Ovary (tissue), 9 donors: ENCODE results near the gene TSPAN4. TPM values are rescaled to one million over a fixed set of nuclear protein-coding genes. Genes with fewer than 3 reads are reported as not detected.

ENCODE experiments used
- DNase-seq, 5 donors: peaks; one replicate each; pipeline ENCODE4 v3.0.0-alpha.2; 2019 to 2020
- H3K27ac ChIP-seq, 2 donors: fragments of 200-600 bp; one replicate each; pipeline versions ENCODE4 v1.5.1 to v1.8.0; 2019 to 2022
- H3K27me3 ChIP-seq: fragments of 200-600 bp; one replicate; pipeline ENCODE4 v1.8.0; 2022
- H3K36me3 ChIP-seq: fragments of 200-600 bp; sonication (generic); one replicate; pipeline ENCODE4 v1.5.1; 2019
- H3K4me1 ChIP-seq: one replicate; pipeline ENCODE4 v1.8.1; 2013; ENCODE audit warnings: mild to moderate bottlenecking, moderate library complexity; ENCODE audit not compliant: insufficient read depth
- H3K4me3 ChIP-seq: fragments of 200-600 bp; sonication (generic); one replicate; pipeline ENCODE4 v1.5.1; 2017
- H3K9me3 ChIP-seq, 2 donors: fragments of 200-600 bp in 1 of 2; sonication (generic) in 1 of 2; one replicate each; pipeline versions ENCODE4 v1.5.1 to v1.8.1; 2013 to 2019; ENCODE audit warnings: mild to moderate bottlenecking in 1 of 2, moderate library complexity in 1 of 2
- EP300 ChIP-seq: sonication (generic); formaldehyde crosslinking; IDR thresholded peaks from one replicate; pipeline ENCODE4 v1.6.1; 2017; ENCODE audit warnings: antibody characterized with exemption
- POLR2A ChIP-seq: fragments of 450-650 bp; IDR thresholded peaks from one replicate; pipeline ENCODE4 v1.6.1; 2017; ENCODE audit warnings: antibody characterized with exemption, mild to moderate bottlenecking, moderate library complexity
- WGBS, 3 donors: extraction: QIAGEN DNeasy Blood & Tissue Kit in 1 of 3; methylation state at CpG; one replicate each; pipeline versions ENCODE4 v1.1.5 to v1.1.7; 2013 to 2017; 5-methylcytosine and 5-hydroxymethylcytosine counted together
- intact Hi-C, 4 donors: fragments of 100-400 bp; cut with DNase I; formaldehyde crosslinking; loops; one replicate each; pipeline versions ENCODE4 v1.11.0 to v1.15.1; 2022 to 2023
- polyA plus RNA-seq, 2 donors: library from polyadenylated mRNA; stranded (reverse); fragments of 200-250 nt in 1 of 2; fragments of 350-450 nt in 1 of 2; fragmentation: Illumina TruSeq in 1 of 2; extraction: RNeasy Lipid Tissue Mini Kit (QIAGEN cat#74804) in 1 of 2; gene quantifications; one replicate each; pipeline ENCODE4 v1.2.3, GENCODE V29; 2013 to 2014
- total RNA-seq, 7 donors: library from RNA; depleted of rRNA in 2 of 7; stranded (reverse); fragments of >200 nt in 2 of 7; fragmentation: NEBNext Ultra II Directional in 3 of 7; extraction: Animal tissue kit (Norgen Biotek cat#: 25700) in 3 of 7; gene quantifications; one replicate each; pipeline versions ENCODE4 v1.1.0 to v1.2.4, GENCODE V29; 2016 to 2023
- TF ChIP-seq, protein P1 (sequence below), 3 donors: fragments of 450-650 bp in 2 of 3; fragments of 200-600 bp in 1 of 3; IDR thresholded peaks; one replicate each; pipeline versions ENCODE4 v1.5.1 to v1.8.0; 2016 to 2022; ENCODE audit warnings: antibody characterized with exemption in 3 of 3, mild to moderate bottlenecking in 1 of 3
- donor health status: DM: no; HTN: no; CAD: no; lungs with moderate emphysema.
- donor health status: DM: no; HTN: no; CAD: no.
- donor health status: Bipolar disorder and iron deficiency.
- donor health status: DM: yes; HTN: yes; CAD: no.
- donor health status: DM: no; HTN: no; CAD: no.
- donor health status: DM: yes; HTN: yes; CAD: no.

The TSPAN4 gene
- total and polyA plus RNA-seq, 9 donors, result 6.4 to 124 (median 89.7) TPM

GRCh38 chr11:887589-887988 lies 44.9 kb downstream of the TSPAN4 start:
- intact Hi-C loops, result no loop called here
- Histone ChIP-seq H3K27me3 (no peaks in the 10 kb centered on the region), H3K36me3 (no peaks in the 10 kb centered on the region), H3K27ac (no peak overlapping the region), H3K4me1 (no peaks in the 10 kb centered on the region), H3K4me3 (no peak overlapping the region), H3K9me3 (no peaks in the 10 kb centered on the region)
- TF ChIP-seq POLR2A (no peak), EP300 (no peak)
- TF ChIP-seq, protein P1, sequence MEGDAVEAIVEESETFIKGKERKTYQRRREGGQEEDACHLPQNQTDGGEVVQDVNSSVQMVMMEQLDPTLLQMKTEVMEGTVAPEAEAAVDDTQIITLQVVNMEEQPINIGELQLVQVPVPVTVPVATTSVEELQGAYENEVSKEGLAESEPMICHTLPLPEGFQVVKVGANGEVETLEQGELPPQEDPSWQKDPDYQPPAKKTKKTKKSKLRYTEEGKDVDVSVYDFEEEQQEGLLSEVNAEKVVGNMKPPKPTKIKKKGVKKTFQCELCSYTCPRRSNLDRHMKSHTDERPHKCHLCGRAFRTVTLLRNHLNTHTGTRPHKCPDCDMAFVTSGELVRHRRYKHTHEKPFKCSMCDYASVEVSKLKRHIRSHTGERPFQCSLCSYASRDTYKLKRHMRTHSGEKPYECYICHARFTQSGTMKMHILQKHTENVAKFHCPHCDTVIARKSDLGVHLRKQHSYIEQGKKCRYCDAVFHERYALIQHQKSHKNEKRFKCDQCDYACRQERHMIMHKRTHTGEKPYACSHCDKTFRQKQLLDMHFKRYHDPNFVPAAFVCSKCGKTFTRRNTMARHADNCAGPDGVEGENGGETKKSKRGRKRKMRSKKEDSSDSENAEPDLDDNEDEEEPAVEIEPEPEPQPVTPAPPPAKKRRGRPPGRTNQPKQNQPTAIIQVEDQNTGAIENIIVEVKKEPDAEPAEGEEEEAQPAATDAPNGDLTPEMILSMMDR (IDR thresholded peaks at IDR 0.05), result no peak
- DNase-seq, result no peak
- WGBS, 3 donors, result 75 to 87% (median 76%) methylated on average over 14 of the region's 14 CpGs

DNA sequence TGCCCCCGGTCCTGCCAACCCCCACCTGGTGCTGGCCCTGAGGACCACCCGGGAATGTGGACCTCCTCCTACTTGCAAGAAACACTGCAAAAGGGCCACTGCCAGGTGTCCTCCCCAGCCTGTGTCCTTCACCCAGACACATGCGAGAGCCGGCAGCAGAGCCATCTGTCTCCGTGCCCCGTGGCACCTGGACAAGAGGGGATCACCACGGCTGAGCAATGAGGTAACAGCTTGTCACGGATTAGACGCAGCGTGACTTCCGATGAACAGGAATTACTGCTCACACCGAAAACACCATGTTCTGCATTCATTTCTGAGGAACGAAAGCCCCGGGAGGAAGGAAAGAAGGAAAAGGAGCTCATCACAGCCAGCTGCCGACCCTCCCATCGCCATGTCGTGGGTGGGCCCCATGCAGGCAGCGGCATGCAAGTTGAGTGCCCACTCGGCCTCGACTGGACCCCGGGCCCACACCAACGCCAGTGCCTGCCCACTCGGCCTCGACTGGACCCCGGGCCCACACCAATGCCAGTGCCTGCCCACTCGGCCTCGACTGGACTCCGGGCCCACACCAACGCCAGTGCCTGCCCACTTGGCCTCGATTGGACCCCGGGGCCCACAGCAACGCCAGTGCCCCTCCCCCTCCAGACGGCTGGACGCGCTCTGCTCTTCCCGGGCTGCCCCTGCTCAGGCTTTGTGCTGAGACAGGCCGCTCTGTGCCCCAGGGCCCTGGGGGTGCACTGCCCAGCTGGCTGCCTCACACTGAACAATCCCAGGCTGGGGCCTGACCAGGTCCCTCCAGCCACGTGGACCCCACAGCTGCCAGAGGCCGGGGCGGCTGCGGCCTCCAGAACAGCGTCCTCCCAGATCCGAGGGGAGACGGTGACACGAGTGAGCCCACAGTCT lies 45.9 kb downstream of the TSPAN4 start:
- 84 to 93% (median 88%) methylated on average over 44 to 45 of the region's 45 CpGs for WGBS, 3 donors
- H3K36me3 ChIP-seq, result no peaks in the 10 kb centered on the region
- no peaks in the 10 kb centered on the region for H3K27me3 ChIP-seq

DNA sequence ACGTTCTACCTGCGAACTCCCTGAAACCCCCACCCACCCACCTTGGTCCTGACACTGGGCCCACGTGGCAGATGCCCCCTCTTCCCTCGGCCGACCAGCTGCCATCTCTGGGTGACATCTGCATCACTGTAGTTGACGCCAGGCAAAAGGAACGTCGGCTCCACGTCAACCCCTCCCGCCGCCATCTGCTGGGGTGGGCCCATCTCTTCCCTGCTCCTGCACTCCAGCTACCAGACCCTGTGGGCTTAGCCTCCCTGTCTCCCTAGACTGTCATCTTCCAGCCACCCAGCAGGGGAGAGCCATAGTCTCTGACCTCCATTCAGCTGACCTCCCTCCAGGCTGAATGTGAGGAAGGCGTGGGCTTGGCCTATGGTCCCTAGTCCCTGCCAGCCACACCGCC lies 46.6 kb downstream of the TSPAN4 start:
- intact Hi-C loops, result no loop called here
- no peak for DNase-seq
- no peaks in the 10 kb centered on the region for H3K27me3 ChIP-seq
- no peaks in the 10 kb centered on the region for H3K9me3 ChIP-seq
- H3K4me3 ChIP-seq, result no peak overlapping the region
- H3K36me3 ChIP-seq, result no peaks in the 10 kb centered on the region
- TF ChIP-seq, protein P1 (IDR thresholded peaks at IDR 0.05), result no peak
- no peak overlapping the region for H3K27ac ChIP-seq
- H3K4me1 ChIP-seq, result no peaks in the 10 kb centered on the region
- WGBS, 3 donors, result 87 to 89% (median 89%) methylated on average over 13 of the region's 13 CpGs

More for the DNA sequence above, 45.9 kb downstream of the TSPAN4 start:
- H3K4me3 ChIP-seq, result no peak overlapping the region
- TF ChIP-seq POLR2A (no peak), EP300 (no peak)
- TF ChIP-seq, protein P1 (IDR thresholded peaks at IDR 0.05), result no peak
- no peak overlapping the region for H3K27ac ChIP-seq
- no peak for DNase-seq
- intact Hi-C loops, result no loop called here
- H3K4me1 ChIP-seq, result no peaks in the 10 kb centered on the region
- H3K9me3 ChIP-seq, result no peaks in the 10 kb centered on the region

GRCh38 chr11:889687-890475 lies 47.2 kb downstream of the TSPAN4 start:
- TF ChIP-seq, protein P1 (IDR thresholded peaks at IDR 0.05), result no peak
- TF ChIP-seq POLR2A (no peak), EP300 (no peak)
- Histone ChIP-seq H3K27me3 (no peaks in the 10 kb centered on the region), H3K4me1 (no peaks in the 10 kb centered on the region), H3K4me3 (no peak overlapping the region), H3K36me3 (no peaks in the 10 kb centered on the region), H3K27ac (no peak overlapping the region), H3K9me3 (no peaks in the 10 kb centered on the region)
- no peak for DNase-seq
- WGBS, 3 donors, result 84 to 91% (median 88%) methylated on average over 32 of the region's 32 CpGs
- intact Hi-C loops, result no loop called here
